Upper lobe of left lung (tissue), 4 donors: Measurements from ENCODE around the gene HCFC1R1.

ENCODE experiments used
- EP300 ChIP-seq, 4 donors: sonication (generic); formaldehyde crosslinking; IDR thresholded peaks; one replicate each; pipeline ENCODE4 v1.5.1; 2017; ENCODE audit warnings: antibody characterized with exemption in 4 of 4, control low read depth in 2 of 4
- POLR2A ChIP-seq, 4 donors: fragments of 450-650 bp; IDR thresholded peaks; one replicate each; pipeline ENCODE4 v1.5.1; 2016 to 2017; ENCODE audit warnings: antibody characterized with exemption in 4 of 4, mild to moderate bottlenecking in 2 of 4
- TF ChIP-seq, protein P1 (sequence below), 6 experiments: fragments of 450-650 bp in 4 of 6; fragments of 200-600 bp in 2 of 6; sonication (generic) in 2 of 6; IDR thresholded peaks; one replicate each; pipeline ENCODE4 v1.5.1; 2016 to 2019; ENCODE audit warnings: antibody characterized with exemption in 6 of 6

DNA sequence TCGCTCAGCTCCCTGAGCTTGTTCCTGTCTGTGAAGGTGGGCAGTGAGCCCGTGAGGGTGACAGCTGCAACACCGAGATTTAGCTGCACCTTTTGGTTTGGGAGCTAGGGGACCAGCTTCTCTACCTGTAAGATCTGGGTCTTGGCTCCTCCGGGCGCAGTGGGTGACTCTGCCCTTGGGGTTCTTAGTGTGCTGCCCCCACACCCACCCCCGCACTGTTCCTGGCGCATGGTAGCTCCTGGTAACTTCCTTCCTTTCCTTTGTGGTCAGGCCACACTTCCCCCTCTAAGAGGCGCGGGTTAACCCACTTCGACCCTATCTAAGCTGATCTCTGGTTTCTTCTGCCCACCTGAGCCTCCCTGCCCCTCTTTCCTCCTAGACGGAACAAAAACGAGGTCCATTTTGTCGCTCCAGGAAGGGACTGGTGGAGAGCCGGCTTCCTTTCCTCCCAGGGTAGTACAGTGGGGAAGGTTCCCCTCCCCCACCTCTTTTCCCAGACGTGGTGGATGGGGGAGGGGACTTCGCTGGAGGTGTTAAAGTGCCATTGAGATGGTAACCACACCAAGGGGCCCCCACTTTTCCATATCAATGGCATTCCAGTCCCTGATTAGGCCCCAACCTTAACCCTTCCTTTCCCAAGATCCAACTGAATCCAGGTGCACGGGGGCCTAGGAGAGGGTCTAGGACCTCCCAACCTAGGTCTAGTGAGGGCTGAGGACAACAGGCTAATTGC lies 15.6 kb downstream of the HCFC1R1 start:
- TF ChIP-seq, protein P1, sequence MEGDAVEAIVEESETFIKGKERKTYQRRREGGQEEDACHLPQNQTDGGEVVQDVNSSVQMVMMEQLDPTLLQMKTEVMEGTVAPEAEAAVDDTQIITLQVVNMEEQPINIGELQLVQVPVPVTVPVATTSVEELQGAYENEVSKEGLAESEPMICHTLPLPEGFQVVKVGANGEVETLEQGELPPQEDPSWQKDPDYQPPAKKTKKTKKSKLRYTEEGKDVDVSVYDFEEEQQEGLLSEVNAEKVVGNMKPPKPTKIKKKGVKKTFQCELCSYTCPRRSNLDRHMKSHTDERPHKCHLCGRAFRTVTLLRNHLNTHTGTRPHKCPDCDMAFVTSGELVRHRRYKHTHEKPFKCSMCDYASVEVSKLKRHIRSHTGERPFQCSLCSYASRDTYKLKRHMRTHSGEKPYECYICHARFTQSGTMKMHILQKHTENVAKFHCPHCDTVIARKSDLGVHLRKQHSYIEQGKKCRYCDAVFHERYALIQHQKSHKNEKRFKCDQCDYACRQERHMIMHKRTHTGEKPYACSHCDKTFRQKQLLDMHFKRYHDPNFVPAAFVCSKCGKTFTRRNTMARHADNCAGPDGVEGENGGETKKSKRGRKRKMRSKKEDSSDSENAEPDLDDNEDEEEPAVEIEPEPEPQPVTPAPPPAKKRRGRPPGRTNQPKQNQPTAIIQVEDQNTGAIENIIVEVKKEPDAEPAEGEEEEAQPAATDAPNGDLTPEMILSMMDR (IDR thresholded peaks at IDR 0.05): no peak
- no peak for TF ChIP-seq EP300 (IDR thresholded peaks at IDR 0.05)
- no peak for TF ChIP-seq POLR2A (IDR thresholded peaks at IDR 0.05)
